IMR-90 (cell line): ENCODE results near the gene ART3. TPM values are rescaled to one million over a fixed set of nuclear protein-coding genes. Genes with fewer than 3 reads are reported as not detected.

ENCODE experiments used
- ATAC-seq: fragments of 200-7000 bp; cut with Tn5 transposase; 2 replicates; pipeline ENCODE4 v1.9.1; 2020; ENCODE audit warnings: low read depth, mild to moderate bottlenecking, moderate library complexity
- BruUV-seq: library from RNA; stranded (reverse); fragments of 400-500 nt; replicated peaks from 2 replicates; lab custom pipeline; 2021; lab: Mats Ljungman, UMichigan
- CTCF ChIA-PET: fragments of 300-600 bp; formaldehyde crosslinking; extraction: SDS; loops from one replicate; lab custom pipeline; 2021; ENCODE audit warnings: antibody characterized with exemption; lab: Yijun Ruan, JAX
- POLR2A ChIA-PET: fragments of 300-600 bp; sonication (Branson Sonifier 250); formaldehyde crosslinking; loops from one replicate; lab custom pipeline; 2022; ENCODE audit warnings: antibody characterized with exemption; ENCODE audit not compliant: unreplicated experiment; lab: Charles Lee
- DNase-seq: peaks from one replicate; pipeline ENCODE4 v3.0.0; 2013
- H2AFZ ChIP-seq: replicated peaks from 2 replicates; pipeline ENCODE3; 2013; ENCODE audit warnings: low read length, mild to moderate bottlenecking; ENCODE audit not compliant: poor library complexity
- H2AK5ac ChIP-seq: 2 replicates; pipeline ENCODE4 v1.6.1; 2013; ENCODE audit warnings: low read depth, low read length, inconsistent platforms
- H2AK9ac ChIP-seq: replicated peaks from 2 replicates; pipeline ENCODE3; 2013; ENCODE audit warnings: mild to moderate bottlenecking, low read depth, low read length, moderate library complexity; ENCODE audit not compliant: poor library complexity
- H2BK120ac ChIP-seq: 2 replicates; pipeline ENCODE4 v1.6.1; 2013; ENCODE audit warnings: low read depth, low read length, inconsistent platforms
- H2BK15ac ChIP-seq: 3 replicates; pipeline ENCODE4 v1.6.1; 2013; ENCODE audit warnings: low read depth, low read length, inconsistent platforms
- H2BK20ac ChIP-seq: 2 replicates; pipeline ENCODE4 v1.6.1; 2013; ENCODE audit warnings: low read depth, mild to moderate bottlenecking, inconsistent platforms, low read length, moderate library complexity
- H2BK5ac ChIP-seq: 2 replicates; pipeline ENCODE4 v1.6.1; 2013; ENCODE audit warnings: mild to moderate bottlenecking, low read depth, low read length, inconsistent platforms; ENCODE audit not compliant: poor library complexity, severe bottlenecking
- H3K14ac ChIP-seq: replicated peaks from 2 replicates; pipeline ENCODE4 v1.6.1; 2013; ENCODE audit warnings: low read depth, low read length, inconsistent platforms
- H3K18ac ChIP-seq: 2 replicates; pipeline ENCODE4 v1.6.1; 2013; ENCODE audit warnings: low read depth, low read length, control low read depth
- H3K23ac ChIP-seq: 2 replicates; pipeline ENCODE4 v1.6.1; 2013; ENCODE audit warnings: low read depth, low read length, inconsistent platforms
- H3K27ac ChIP-seq: 2 replicates; pipeline ENCODE4 v1.5.1; 2013; ENCODE audit warnings: mild to moderate bottlenecking, control low read depth, low read length; ENCODE audit not compliant: insufficient read depth
- H3K27me3 ChIP-seq: 2 replicates; pipeline ENCODE4 v1.6.1; 2013; ENCODE audit warnings: low read length; ENCODE audit not compliant: control insufficient read depth, insufficient read depth
- H3K36me3 ChIP-seq: 2 replicates; pipeline ENCODE4 v1.6.1; 2013; ENCODE audit warnings: low read length, mixed read lengths; ENCODE audit not compliant: control insufficient read depth, insufficient read depth
- H3K4ac ChIP-seq: 2 replicates; pipeline ENCODE4 v1.6.1; 2013; ENCODE audit warnings: low read depth, low read length, inconsistent platforms
- H3K4me1 ChIP-seq: 2 replicates; pipeline ENCODE4 v1.6.1; 2013; ENCODE audit warnings: low read length, mixed read lengths; ENCODE audit not compliant: control insufficient read depth, insufficient read depth
- H3K4me2 ChIP-seq: 2 replicates; pipeline ENCODE4 v1.6.1; 2013; ENCODE audit warnings: low read depth, mild to moderate bottlenecking, control low read depth, low read length, moderate library complexity
- H3K4me3 ChIP-seq: 2 replicates; pipeline ENCODE4 v1.5.1; 2013; ENCODE audit warnings: low read depth, mild to moderate bottlenecking, control low read depth, low read length, moderate library complexity; ENCODE audit not compliant: insufficient read depth
- H3K56ac ChIP-seq: 2 replicates; pipeline ENCODE4 v1.6.1; 2013; ENCODE audit warnings: low read length, inconsistent platforms; ENCODE audit not compliant: insufficient read depth; ENCODE audit errors: extremely low read depth
- H3K79me1 ChIP-seq, 2 experiments: 2 replicates each; pipeline ENCODE4 v1.6.1; 2013; ENCODE audit warnings: low read length in 2 of 2, inconsistent platforms in 1 of 2, low read depth in 1 of 2
- H3K9ac ChIP-seq: 2 replicates; pipeline ENCODE4 v1.6.1; 2013; ENCODE audit warnings: low read depth, low read length, control low read depth
- H3K9me1 ChIP-seq: 2 replicates; pipeline ENCODE4 v1.6.1; 2013; ENCODE audit warnings: low read length, inconsistent platforms; ENCODE audit not compliant: insufficient read depth
- H3K9me3 ChIP-seq: 2 replicates; pipeline ENCODE4 v1.6.1; 2013; ENCODE audit warnings: low read length; ENCODE audit not compliant: control insufficient read depth, insufficient read depth
- H4K20me1 ChIP-seq: 2 replicates; pipeline ENCODE4 v1.6.1; 2013; ENCODE audit warnings: low read length, inconsistent platforms; ENCODE audit not compliant: insufficient read depth
- H4K5ac ChIP-seq: 2 replicates; pipeline ENCODE4 v1.6.1; 2013; ENCODE audit warnings: mild to moderate bottlenecking, low read depth, low read length, control low read depth
- H4K8ac ChIP-seq, 2 experiments: 2 replicates each; pipeline ENCODE4 v1.6.1; 2013; ENCODE audit warnings: low read depth in 2 of 2, low read length in 2 of 2, control low read depth in 1 of 2, inconsistent platforms in 1 of 2
- H4K91ac ChIP-seq: 2 replicates; pipeline ENCODE4 v1.6.1; 2013; ENCODE audit warnings: low read depth, low read length, inconsistent platforms; ENCODE audit not compliant: insufficient read depth
- CHD1 ChIP-seq: IDR thresholded peaks from 2 replicates; pipeline ENCODE4 v1.6.1; 2012; ENCODE audit warnings: low read depth, low read length, improper control_type of control experiment
- NFE2L2 ChIP-seq: fragments of 150-350 bp; IDR thresholded peaks from 2 replicates; pipeline ENCODE4 v1.6.1; 2016; ENCODE audit warnings: low read depth, mild to moderate bottlenecking, low read length
- POLR2A ChIP-seq: IDR thresholded peaks from 2 replicates; pipeline ENCODE4 v1.6.1; 2012; ENCODE audit warnings: mild to moderate bottlenecking, low read depth, low read length
- RAD21 ChIP-seq: IDR thresholded peaks from 2 replicates; pipeline ENCODE4 v1.6.1; 2012; ENCODE audit warnings: low read length, improper control_type of control experiment
- RCOR1 ChIP-seq: IDR thresholded peaks from 2 replicates; pipeline ENCODE4 v1.6.1; 2012; ENCODE audit warnings: mild to moderate bottlenecking, low read length, improper control_type of control experiment; ENCODE audit not compliant: insufficient replicate concordance
- SMC3 ChIP-seq: fragments of 150-350 bp; IDR thresholded peaks from 2 replicates; pipeline ENCODE4 v1.6.1; 2016; ENCODE audit warnings: low read depth, mild to moderate bottlenecking, antibody characterized with exemption, low read length, moderate library complexity
- WGBS, 2 experiments: methylation state at CpG; one replicate each; pipeline versions ENCODE4 v1.1.5 to v1.1.7; 2013; ENCODE audit warnings: missing lambda C conversion rate in 2 of 2; ENCODE audit not compliant: insufficient read length in 1 of 2; ENCODE audit errors: extremely low coverage in 2 of 2; 5-methylcytosine and 5-hydroxymethylcytosine counted together
- dilution Hi-C: fragments of 300-500 bp; cut with HindIII; formaldehyde crosslinking; loops from one replicate; pipeline ENCODE4 v1.14.3; 2018; ENCODE audit warnings: low sequenced_read_pairs; ENCODE audit not compliant: unreplicated experiment
- in situ Hi-C: fragments of 300-500 bp; cut with MboI; formaldehyde crosslinking; loops from 3 replicates; pipeline ENCODE4 v1.14.3; 2019; ENCODE audit warnings: low sequenced_read_pairs, inconsistent platforms, mixed read lengths
- intact Hi-C: fragments of 100-400 bp; cut with micrococcal nuclease; formaldehyde crosslinking; loops from 2 replicates; pipeline ENCODE4 v1.10.0; 2022
- polyA plus RNA-seq, 3 experiments: library from polyadenylated mRNA; depleted of rRNA; stranded (reverse); fragments of >200 nt; gene quantifications; 2 replicates each; pipeline ENCODE4 v1.2.3, GENCODE V29; 2012; ENCODE audit warnings: low replicate concordance in 1 of 3
- total RNA-seq: library from RNA; depleted of rRNA; stranded (reverse); fragments of >200 nt; gene quantifications from 2 replicates; pipeline ENCODE4 v1.2.3, GENCODE V29; 2012
- TF ChIP-seq, protein P1 (sequence below): conservative IDR thresholded peaks from 2 replicates; pipeline ENCODE4 v1.5.1; 2012; ENCODE audit warnings: mild to moderate bottlenecking, low read depth, low read length, improper control_type of control experiment

Gene ART3
- total and polyA plus RNA-seq, 2 of the 4 experiments (the other 2 are of a cell fraction): 0.15 TPM; not detected in 1

- 0% methylated on average over 2 of the region's 2 CpGs; no CpG with 5 or more reads in 1 of the 2 experiments for WGBS, 2 experiments
- H4K5ac ChIP-seq: no peak overlapping the region
- TF ChIP-seq POLR2A (peak; percentile 36; the same call in 1 of the 2 replicates), CHD1 (no peak), RCOR1 (no peak), SMC3 (peak; percentile 93), RAD21 (peak; percentile 90), NFE2L2 (no peak)
- TF ChIP-seq, protein P1, sequence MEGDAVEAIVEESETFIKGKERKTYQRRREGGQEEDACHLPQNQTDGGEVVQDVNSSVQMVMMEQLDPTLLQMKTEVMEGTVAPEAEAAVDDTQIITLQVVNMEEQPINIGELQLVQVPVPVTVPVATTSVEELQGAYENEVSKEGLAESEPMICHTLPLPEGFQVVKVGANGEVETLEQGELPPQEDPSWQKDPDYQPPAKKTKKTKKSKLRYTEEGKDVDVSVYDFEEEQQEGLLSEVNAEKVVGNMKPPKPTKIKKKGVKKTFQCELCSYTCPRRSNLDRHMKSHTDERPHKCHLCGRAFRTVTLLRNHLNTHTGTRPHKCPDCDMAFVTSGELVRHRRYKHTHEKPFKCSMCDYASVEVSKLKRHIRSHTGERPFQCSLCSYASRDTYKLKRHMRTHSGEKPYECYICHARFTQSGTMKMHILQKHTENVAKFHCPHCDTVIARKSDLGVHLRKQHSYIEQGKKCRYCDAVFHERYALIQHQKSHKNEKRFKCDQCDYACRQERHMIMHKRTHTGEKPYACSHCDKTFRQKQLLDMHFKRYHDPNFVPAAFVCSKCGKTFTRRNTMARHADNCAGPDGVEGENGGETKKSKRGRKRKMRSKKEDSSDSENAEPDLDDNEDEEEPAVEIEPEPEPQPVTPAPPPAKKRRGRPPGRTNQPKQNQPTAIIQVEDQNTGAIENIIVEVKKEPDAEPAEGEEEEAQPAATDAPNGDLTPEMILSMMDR: peak; percentile 92
- H3K18ac ChIP-seq: no peak overlapping the region
- no peak overlapping the region for H3K4me3 ChIP-seq
- peak; percentile 76 for DNase-seq
- no peak overlapping the region for H2AFZ ChIP-seq
- intact Hi-C loops (loop anchor here (1.0 to 10.0 kb wide), 2 partner anchors 71 to 153 kb away; no protein-coding TSS in a partner anchor), in situ Hi-C loops (loop anchor here (5.0 kb wide), 1 partner anchor 70 kb away; no protein-coding TSS in a partner anchor), dilution Hi-C loops (no loop called here)
- CTCF ChIA-PET: interaction anchor here (0.6 to 2.0 kb wide), 2 partner anchors 14 to 72 kb away, joined by 3 to 13 read pairs; no protein-coding TSS in a partner anchor
- H2AK9ac ChIP-seq: no peak overlapping the region
- H2BK5ac ChIP-seq: no peak overlapping the region
- H2BK120ac ChIP-seq: no peak overlapping the region
- no peak overlapping the region for H3K27ac ChIP-seq
- no peak overlapping the region for H3K9ac ChIP-seq
- no peak overlapping the region for H4K91ac ChIP-seq
- no peak overlapping the region for H3K56ac ChIP-seq
- H4K20me1 ChIP-seq: no peaks in the 10 kb centered on the region
- no peaks in the 10 kb centered on the region; the same call in 1 of the 2 replicates for H3K27me3 ChIP-seq
- no peaks in the 10 kb centered on the region for H3K36me3 ChIP-seq
- no peak overlapping the region for H3K4me2 ChIP-seq
- peak; percentile 99 for ATAC-seq
- no peak overlapping the region for H2AK5ac ChIP-seq
- no peaks in the 10 kb centered on the region for H3K9me3 ChIP-seq
- no peak overlapping the region for H3K23ac ChIP-seq
- H3K14ac ChIP-seq: no peak overlapping the region
- no peaks in the 10 kb centered on the region for H3K4me1 ChIP-seq
- H4K8ac ChIP-seq: no peak overlapping the region
- H3K79me1 ChIP-seq: no peaks in the 10 kb centered on the region
- no peak overlapping the region for H3K4ac ChIP-seq
- no TSS peak for BruUV-seq
- POLR2A ChIA-PET: no interaction called here
- H2BK20ac ChIP-seq: no peak overlapping the region
- H3K9me1 ChIP-seq: no peaks in the 10 kb centered on the region
- no peak overlapping the region for H2BK15ac ChIP-seq
Observed at GRCh38 chr4:76067652-76068286, 6.7 kb upstream of the ART3 start.
